Skin epidermis (tissue), 12 donors: ENCODE data around the gene GNL2.
"Not testable (repeated sequence)": the region's sequence is repeated elsewhere in the genome, so short reads cannot be mapped to it uniquely, and the experiment has no call there.

Source experiments
- H3K27ac ChIP-seq, 21 experiments: fragments of 200-600 bp; sonication (generic) in 11 of 21; one replicate each; pipeline ENCODE4 v1.5.0; 2020; ENCODE audit warnings: mild to moderate bottlenecking in 3 of 21, inconsistent platforms in 2 of 21, moderate library complexity in 2 of 21
- H3K4me3 ChIP-seq, 7 experiments: fragments of 200-600 bp; sonication (generic) in 2 of 7; one replicate each; pipeline ENCODE4 v1.5.0; 2020; ENCODE audit warnings: inconsistent platforms in 2 of 7, mild to moderate bottlenecking in 2 of 7, moderate library complexity in 1 of 7

Gene GNL2

GRCh38 chr1:37562984-37563383 lies 32.8 kb downstream of the GNL2 start:
- Histone ChIP-seq H3K27ac (no peak overlapping the region), H3K4me3 (no peak overlapping the region)

- Histone ChIP-seq H3K4me3 (no peak overlapping the region), H3K27ac (no peak overlapping the region)
Observed at GRCh38 chr1:37561133-37562132, 34.3 kb downstream of the GNL2 start.

- H3K27ac ChIP-seq = no peak overlapping the region
- H3K4me3 ChIP-seq = no peak overlapping the region
Observed at GRCh38 chr1:37560401-37561132, 35.2 kb downstream of the GNL2 start.

- H3K27ac ChIP-seq, H3K4me3 ChIP-seq: not testable (repeated sequence)
Observed at GRCh38 chr1:37559957-37560379, 35.8 kb downstream of the GNL2 start.

GRCh38 chr1:37559080-37559479 lies 36.7 kb downstream of the GNL2 start:
- H3K4me3 ChIP-seq = no peak overlapping the region
- H3K27ac ChIP-seq = no peak overlapping the region

GRCh38 chr1:37558411-37558810 lies 37.3 kb downstream of the GNL2 start:
- Histone ChIP-seq H3K27ac (no peak overlapping the region), H3K4me3 (no peak overlapping the region)

- H3K27ac ChIP-seq = peak overlapping the region in 1 of 21 experiments; percentile 37
- H3K4me3 ChIP-seq = no peak overlapping the region
Observed at GRCh38 chr1:37557402-37557801, 38.3 kb downstream of the GNL2 start.

GRCh38 chr1:37556712-37557196 lies 39.0 kb downstream of the GNL2 start, which contains the start of gene DNALI1:
DNALI1 (plus strand) TSS chr1:37556940; CDS start chr1:37556995, 55 bp downstream.
- H3K27ac ChIP-seq = peak within 1 kb of the TSS in 2 of 21 experiments; percentile 12 to 37
- H3K4me3 ChIP-seq = no peak within 1 kb of the TSS

- Histone ChIP-seq H3K4me3 (peak within 1 kb of the TSS; percentile 90 to 100 (median 99)), H3K27ac (peak within 1 kb of the TSS; percentile 13 to 96 (median 90))
Observed at GRCh38 chr1:37553927-37554808, 41.6 kb downstream of the GNL2 start, which contains the start of gene SNIP1. SNIP1 (minus strand) TSS chr1:37554293; CDS start chr1:37554229, 64 bp downstream.

- H3K4me3 ChIP-seq = peak overlapping the region; percentile 90 to 100 (median 99)
- peak overlapping the region in 20 of 21 experiments; percentile 77 to 96 (median 90) for H3K27ac ChIP-seq
Observed at GRCh38 chr1:37553598-37553926, 42.2 kb downstream of the GNL2 start.

- Histone ChIP-seq H3K27ac (no peak overlapping the region), H3K4me3 (no peak overlapping the region)
Observed at GRCh38 chr1:37549341-37549740, 46.4 kb downstream of the GNL2 start.

- H3K27ac ChIP-seq = no peak overlapping the region
- no peak overlapping the region for H3K4me3 ChIP-seq
Observed at GRCh38 chr1:37545019-37545418, 50.7 kb downstream of the GNL2 start.

GRCh38 chr1:37544530-37544929 lies 51.2 kb downstream of the GNL2 start:
- no peak overlapping the region for H3K4me3 ChIP-seq
- no peak overlapping the region for H3K27ac ChIP-seq

GRCh38 chr1:37540036-37540785 lies 55.5 kb downstream of the GNL2 start:
- H3K27ac ChIP-seq = no peak overlapping the region
- H3K4me3 ChIP-seq = no peak overlapping the region

GRCh38 chr1:37539154-37539553 lies 56.6 kb downstream of the GNL2 start:
- H3K27ac ChIP-seq, H3K4me3 ChIP-seq: not testable (repeated sequence)

GRCh38 chr1:37537378-37537777 lies 58.4 kb downstream of the GNL2 start:
- no peak overlapping the region for H3K4me3 ChIP-seq
- H3K27ac ChIP-seq = no peak overlapping the region

GRCh38 chr1:37533317-37534093 lies 62.2 kb downstream of the GNL2 start:
- Histone ChIP-seq H3K27ac (peak overlapping the region in 7 of 21 experiments; percentile 30 to 57 (median 44)), H3K4me3 (no peak overlapping the region)
